Right atrium auricular region (tissue), 2 donors: ENCODE data around the gene KANK2. TPM values are rescaled to one million over a fixed set of nuclear protein-coding genes. Genes with fewer than 3 reads are reported as not detected.

Experiments
- DNase-seq: peaks from one replicate; pipeline ENCODE4 v3.0.0-alpha.2; 2019; ENCODE audit warnings: low spot score
- H3K27ac ChIP-seq, 2 donors: fragments of 200-600 bp; sonication (generic); 1 replicate in 1 of 2; 2 replicates in 1 of 2; pipeline ENCODE4 v1.5.1; 2016 to 2019
- H3K27me3 ChIP-seq, 2 donors: fragments of 200-600 bp; sonication (generic); one replicate each; pipeline versions ENCODE4 v1.5.1 to v1.6.0; 2017 to 2019
- H3K36me3 ChIP-seq: fragments of 200-600 bp; sonication (generic); one replicate; pipeline ENCODE4 v1.5.1; 2016
- H3K4me1 ChIP-seq, 2 donors: fragments of 200-600 bp; sonication (generic); one replicate each; pipeline versions ENCODE4 v1.5.1 to v1.6.0; 2017 to 2019
- H3K4me3 ChIP-seq, 2 donors: fragments of 200-600 bp; sonication (generic); 1 replicate in 1 of 2; 2 replicates in 1 of 2; pipeline ENCODE4 v1.5.1; 2017 to 2019; ENCODE audit warnings: mild to moderate bottlenecking in 1 of 2, moderate library complexity in 1 of 2
- H3K9me3 ChIP-seq, 2 donors: fragments of 200-600 bp; sonication (generic); one replicate each; pipeline ENCODE4 v1.5.1; 2019
- total RNA-seq, 2 donors: library from RNA; depleted of rRNA; stranded (reverse); fragments of >200 nt; gene quantifications; one replicate each; pipeline ENCODE4 v1.1.0, GENCODE V29; 2016
- TF ChIP-seq, protein P1 (sequence below), 2 donors: fragments of 200-600 bp; sonication (generic); IDR thresholded peaks; one replicate each; pipeline ENCODE4 v1.5.1; 2019; ENCODE audit warnings: antibody characterized with exemption in 2 of 2

The KANK2 gene
- total RNA-seq, 2 donors from 2014 or later = 445 to 622 TPM

GRCh38 chr19:11238041-11238440 lies 40.7 kb upstream of the KANK2 start:
- Histone ChIP-seq H3K4me3 (no peak overlapping the region), H3K36me3 (peaks cover 29% of the 10 kb centered on the region), H3K4me1 (no peaks in the 10 kb centered on the region), H3K27ac (no peak overlapping the region), H3K9me3 (no peaks in the 10 kb centered on the region), H3K27me3 (no peaks in the 10 kb centered on the region)
- TF ChIP-seq, protein P1, sequence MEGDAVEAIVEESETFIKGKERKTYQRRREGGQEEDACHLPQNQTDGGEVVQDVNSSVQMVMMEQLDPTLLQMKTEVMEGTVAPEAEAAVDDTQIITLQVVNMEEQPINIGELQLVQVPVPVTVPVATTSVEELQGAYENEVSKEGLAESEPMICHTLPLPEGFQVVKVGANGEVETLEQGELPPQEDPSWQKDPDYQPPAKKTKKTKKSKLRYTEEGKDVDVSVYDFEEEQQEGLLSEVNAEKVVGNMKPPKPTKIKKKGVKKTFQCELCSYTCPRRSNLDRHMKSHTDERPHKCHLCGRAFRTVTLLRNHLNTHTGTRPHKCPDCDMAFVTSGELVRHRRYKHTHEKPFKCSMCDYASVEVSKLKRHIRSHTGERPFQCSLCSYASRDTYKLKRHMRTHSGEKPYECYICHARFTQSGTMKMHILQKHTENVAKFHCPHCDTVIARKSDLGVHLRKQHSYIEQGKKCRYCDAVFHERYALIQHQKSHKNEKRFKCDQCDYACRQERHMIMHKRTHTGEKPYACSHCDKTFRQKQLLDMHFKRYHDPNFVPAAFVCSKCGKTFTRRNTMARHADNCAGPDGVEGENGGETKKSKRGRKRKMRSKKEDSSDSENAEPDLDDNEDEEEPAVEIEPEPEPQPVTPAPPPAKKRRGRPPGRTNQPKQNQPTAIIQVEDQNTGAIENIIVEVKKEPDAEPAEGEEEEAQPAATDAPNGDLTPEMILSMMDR (IDR thresholded peaks at IDR 0.05) = no peak
- DNase-seq = no peak

DNA sequence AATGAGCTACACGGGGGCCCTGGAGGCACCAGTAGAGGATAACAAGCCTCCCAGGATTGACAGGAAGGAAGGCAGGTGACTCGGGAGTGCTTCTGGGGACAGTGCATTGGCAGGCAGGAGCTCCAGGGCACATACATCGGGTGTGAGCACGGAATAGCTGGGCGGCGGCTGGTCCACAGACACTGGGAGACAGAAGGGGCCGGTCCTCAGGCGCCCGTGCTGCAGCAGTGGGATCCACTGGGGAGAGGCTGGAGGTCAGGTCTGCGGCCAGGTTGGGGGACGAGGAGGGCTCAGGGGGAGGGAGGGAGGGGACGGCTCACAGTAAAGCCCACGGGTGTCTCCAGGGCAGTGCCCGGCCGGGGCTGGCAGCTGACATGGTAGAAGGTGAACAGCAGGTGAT lies 40.0 kb upstream of the KANK2 start:
- TF ChIP-seq, protein P1 (IDR thresholded peaks at IDR 0.05) = no peak
- DNase-seq = no peak
- Histone ChIP-seq H3K4me1 (no peaks in the 10 kb centered on the region), H3K27me3 (no peaks in the 10 kb centered on the region), H3K27ac (no peak overlapping the region), H3K4me3 (no peak overlapping the region), H3K9me3 (no peaks in the 10 kb centered on the region), H3K36me3 (peaks cover 24% of the 10 kb centered on the region)

DNA sequence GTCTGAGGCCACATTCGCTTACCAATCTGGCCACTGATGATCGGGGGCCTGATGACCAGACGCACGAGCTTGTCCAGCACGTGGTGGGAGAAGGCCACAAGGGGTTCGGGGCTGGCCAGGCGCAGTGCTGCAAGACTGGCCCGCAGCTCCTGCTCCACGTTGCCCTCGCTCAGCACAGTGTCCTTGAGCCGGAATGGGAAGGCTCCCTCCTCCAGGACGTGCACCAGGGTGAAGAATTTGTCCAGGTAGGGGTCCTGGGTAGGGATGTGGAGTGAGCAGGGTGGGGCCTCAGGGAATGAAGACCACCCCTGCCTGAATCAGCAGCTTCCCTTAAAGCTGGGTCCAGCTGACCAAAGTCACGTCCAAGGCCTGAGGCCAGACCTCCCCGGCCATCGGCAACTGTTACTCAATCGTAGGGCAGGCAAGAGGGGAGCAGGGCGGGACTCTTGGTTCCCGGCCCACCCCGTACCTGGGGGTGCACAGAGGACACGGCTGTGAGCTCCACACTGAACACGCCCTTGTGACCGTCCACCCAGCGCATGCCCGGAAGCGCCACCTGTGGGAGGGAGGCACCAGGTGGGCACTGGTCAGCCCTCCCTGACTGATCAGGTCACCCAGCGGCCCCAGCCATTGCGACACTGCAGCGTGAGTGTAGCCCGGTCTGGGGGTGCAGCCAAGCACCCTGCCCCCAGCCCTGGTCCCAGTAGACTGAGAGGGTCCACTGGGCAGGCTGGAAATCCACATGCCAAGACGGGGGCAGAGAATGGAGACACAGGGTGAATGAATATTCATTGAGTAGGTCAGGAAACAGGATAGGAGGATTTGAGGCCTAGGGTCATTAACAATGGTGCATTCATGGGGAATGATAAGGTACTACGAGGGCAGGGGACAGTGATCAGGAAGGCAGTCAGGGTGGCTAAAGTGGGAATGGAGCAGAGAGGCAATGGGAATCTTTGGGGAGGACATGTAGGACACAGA lies 39.3 kb upstream of the KANK2 start:
- TF ChIP-seq, protein P1 (IDR thresholded peaks at IDR 0.05) = no peak
- H3K4me3 ChIP-seq = no peak overlapping the region
- H3K27me3 ChIP-seq = no peaks in the 10 kb centered on the region
- no peaks in the 10 kb centered on the region for H3K4me1 ChIP-seq
- H3K9me3 ChIP-seq = no peaks in the 10 kb centered on the region
- no peak for DNase-seq
- H3K27ac ChIP-seq = no peak overlapping the region
- peaks cover 17% of the 10 kb centered on the region for H3K36me3 ChIP-seq

DNA sequence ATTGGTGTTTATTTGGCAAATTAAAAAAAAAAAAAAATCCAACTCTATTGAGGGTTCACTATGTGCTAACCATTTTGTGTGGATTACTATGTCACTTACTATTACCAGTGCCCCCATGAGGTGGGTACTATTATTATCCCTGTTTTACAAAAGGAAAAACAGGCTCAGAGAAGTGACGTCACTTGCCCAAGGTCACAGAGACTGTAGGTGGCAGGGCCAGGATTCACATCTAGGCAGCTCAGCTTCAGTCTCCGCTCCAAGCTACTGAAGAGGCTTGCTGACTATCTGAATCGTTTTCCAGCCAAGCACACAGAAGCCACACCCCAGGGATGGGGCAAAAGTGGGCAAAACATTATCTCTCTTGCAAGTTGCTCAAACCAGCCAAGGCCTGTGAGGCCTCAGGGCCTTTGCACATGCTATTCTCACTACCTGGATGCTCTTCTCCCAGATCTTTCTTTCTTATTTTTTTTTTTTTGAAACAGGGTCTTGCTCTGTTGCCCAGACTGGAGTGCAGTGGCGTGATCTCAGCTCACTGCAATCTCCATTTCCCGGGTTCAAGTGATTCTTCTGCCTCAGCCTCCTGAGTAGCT lies 37.2 kb upstream of the KANK2 start:
- peaks cover 10% of the 10 kb centered on the region for H3K36me3 ChIP-seq
- TF ChIP-seq, protein P1 (IDR thresholded peaks at IDR 0.05) = no peak

GRCh38 chr19:11233073-11233472 lies 35.7 kb upstream of the KANK2 start:
- peaks cover 7% of the 10 kb centered on the region for H3K36me3 ChIP-seq
- no peaks in the 10 kb centered on the region for H3K27me3 ChIP-seq
- H3K27ac ChIP-seq = no peak overlapping the region
- H3K9me3 ChIP-seq = no peaks in the 10 kb centered on the region
- H3K4me3 ChIP-seq = no peak overlapping the region
- TF ChIP-seq, protein P1 (IDR thresholded peaks at IDR 0.05) = no peak
- no peak for DNase-seq
- no peaks in the 10 kb centered on the region for H3K4me1 ChIP-seq

More for the DNA sequence above, 37.2 kb upstream of the KANK2 start:
- Histone ChIP-seq H3K4me1 (no peaks in the 10 kb centered on the region), H3K4me3 (no peak overlapping the region), H3K9me3 (no peaks in the 10 kb centered on the region), H3K27me3 (no peaks in the 10 kb centered on the region), H3K27ac (no peak overlapping the region)
- no peak for DNase-seq
